Measurements from ENCODE around the gene CST4.

GRCh38 chr20:23654717-23655116 is 34.1 kb downstream of the CST4 start:
- TF ChIP-seq POLR2A (IDR thresholded peaks at IDR 0.05) (no peak), CTCF (IDR thresholded peaks at IDR 0.05) (no peak)

Measured in esophagus squamous epithelium (tissue), 4 donors.